NCI-H345 treated with DMSO at 0.1 percent for 48 hours (cell line): Measurements from ENCODE around the gene ANXA4.
A peak's percentile ranks its signal among the peaks of the same experiment; 100 is the strongest.

ENCODE experiments used
- DNase-seq: peaks from one replicate; lab custom pipeline; 2025; ENCODE audit not compliant: unreplicated experiment; lab: John Stamatoyannopoulos, UW

Gene ANXA4

DNA sequence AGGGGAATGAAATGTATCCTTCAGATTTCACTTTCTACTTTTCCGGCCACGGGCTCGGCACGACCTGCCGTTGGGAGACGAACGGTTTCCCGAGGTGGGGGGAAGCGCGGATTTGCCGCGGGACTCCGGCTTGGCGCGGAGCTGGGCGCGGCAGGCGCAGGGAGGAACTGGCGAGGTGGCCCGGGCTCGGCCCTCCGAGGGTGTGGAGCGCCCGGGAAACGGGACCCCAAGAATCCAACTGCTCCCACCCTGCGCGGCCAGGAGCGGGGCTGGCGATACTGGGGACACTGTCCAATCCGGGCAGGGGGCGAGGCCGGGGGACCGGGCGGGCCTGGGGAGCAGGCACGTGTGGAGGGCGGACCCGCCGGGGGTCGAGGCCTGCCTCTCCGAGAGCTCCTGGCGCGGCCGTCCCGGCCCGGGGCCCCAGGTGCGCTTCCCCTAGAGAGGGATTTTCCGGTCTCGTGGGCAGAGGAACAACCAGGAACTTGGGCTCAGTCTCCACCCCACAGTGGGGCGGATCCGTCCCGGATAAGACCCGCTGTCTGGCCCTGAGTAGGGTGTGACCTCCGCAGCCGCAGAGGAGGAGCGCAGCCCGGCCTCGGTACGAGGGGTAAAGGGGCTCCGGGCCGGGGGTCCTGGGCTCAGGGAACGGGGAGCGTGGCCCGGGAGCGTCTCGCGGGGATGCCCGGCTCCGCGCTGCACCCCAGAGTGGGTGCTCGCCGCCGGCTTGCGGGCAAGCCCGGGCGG lies at the start of gene ANXA4:
ANXA4 (plus strand) TSS at position 560 of the 747 bp plus-strand sequence. CDS start 39,432 bp downstream, outside the sequence.
- peak; percentile 12 for DNase-seq

DNA sequence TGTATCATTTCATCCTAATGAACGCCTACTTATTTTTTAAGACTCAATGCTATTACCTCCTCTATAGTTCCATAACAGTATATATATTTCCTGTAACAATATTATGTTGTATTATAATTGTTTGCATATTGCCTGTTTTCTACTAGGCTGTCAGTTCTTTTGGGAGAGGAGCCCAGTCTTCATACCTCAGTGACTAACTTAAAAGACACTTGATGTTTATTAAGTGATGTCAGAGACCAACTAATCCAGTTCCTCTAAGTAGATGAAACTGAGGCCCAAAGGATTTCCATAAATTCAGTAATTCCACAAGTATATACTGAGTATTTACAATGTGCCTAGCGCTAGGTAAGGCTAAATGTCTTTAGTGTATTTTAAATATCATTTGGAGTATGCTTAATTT lies 49.5 kb upstream of the ANXA4 start:
- no peak for DNase-seq

DNA sequence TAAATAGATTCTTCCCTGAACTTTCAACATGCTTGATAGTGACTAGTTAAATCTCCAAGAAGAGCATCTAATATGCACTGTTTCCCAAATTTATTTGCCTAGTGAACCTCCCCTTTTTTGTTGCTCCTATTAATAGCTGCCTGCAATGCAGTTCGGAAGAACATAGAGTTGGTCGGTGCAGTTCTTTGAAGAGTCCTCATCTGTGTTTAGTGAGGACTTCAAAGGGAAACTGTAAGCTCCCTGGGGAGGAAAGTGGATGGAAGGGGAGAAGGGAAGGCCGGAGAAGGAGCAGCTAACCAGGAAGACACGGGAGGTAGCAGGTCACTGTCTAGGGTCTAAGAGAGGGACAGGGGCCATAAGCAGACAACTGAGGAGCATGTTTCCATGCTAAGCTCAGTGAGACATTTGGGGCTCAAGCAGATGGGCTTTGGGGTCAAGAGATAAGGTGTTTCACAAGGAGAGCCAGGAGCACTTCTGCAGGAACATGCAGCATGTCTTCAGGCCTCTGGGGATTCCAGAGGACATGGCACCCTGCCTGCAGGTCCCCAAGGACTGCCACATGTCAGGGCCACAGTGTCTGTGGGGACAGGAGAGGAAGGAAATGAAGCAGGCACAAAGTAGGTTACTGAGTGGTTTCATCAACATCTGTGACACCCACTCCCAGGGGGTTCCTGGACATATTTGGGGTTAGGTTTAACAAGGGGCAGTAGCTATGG lies 48.7 kb upstream of the ANXA4 start:
- DNase-seq, result no peak

DNA sequence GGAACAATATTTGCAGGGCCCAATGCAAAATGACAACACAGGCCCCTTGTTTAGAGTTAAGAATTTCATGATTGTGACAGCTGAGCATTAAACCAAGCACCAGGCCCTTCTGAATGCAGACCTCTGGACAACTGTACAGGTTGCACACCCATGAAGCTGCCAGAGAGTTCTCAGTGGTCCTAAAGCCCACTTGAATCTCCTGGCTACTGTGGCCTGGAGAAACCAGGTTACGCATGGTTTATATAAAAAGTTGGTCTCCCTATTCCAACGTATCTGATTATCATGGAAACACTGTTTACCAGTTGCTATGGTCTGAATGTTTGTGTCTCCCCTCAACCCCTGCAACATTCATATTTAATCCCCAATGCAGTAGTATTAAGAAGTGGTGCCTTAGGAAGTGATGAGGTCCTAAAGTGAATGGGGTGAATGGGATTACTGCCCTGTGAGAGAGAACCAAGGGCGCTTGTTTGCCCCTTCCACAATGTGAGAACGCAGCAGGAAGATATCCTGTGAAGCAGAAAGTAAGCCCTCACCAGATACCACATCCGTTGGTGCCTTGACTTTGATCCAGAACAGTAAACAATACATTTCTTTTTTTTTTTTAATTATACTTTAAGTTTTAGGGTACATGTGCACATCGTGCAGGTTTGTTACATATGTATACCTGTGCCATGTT lies 48.0 kb upstream of the ANXA4 start:
- DNase-seq, result no peak

DNA sequence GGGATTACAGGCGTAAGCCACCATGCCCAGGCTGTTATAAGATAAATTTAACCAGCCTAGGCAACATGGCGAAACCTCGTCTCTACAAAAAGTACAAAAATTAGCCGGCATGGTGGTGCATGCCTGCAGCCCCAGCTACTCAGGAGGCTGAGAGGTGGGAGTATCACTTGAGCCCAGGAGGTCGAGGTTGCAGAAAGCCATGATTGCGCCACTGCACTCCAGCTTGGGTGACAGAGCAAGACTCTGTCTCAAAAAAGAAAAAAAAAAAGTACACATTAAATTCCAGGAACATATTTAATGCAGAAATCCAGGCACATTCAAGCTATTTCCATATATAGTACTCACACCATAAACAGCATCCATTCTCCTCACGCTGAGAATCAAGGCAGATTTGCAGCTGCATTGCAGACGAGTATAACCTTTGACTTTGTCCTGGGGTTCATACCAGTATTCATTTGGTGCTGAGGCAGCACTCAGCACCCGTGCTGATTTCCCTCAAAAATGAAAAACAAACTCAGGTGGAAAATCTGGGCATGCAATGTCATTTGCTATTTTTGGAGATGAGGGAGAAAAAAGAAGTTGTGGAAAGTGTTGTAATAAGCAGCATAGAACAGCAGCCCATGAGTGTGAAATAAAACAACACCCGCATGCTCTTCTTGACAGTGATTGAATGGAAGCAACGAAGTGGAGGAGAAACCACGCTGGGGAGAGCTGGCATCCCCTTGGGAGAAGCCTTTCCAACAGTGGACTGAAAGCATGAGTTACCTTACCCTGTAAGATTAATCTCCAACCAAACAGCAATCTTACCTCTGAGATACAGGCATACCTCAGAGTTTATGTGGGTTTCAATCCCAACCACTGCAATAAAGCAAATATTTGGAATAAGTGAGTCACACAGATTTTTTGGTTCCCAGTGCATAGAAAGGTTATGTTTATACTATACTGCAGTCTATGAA lies 46.8 kb upstream of the ANXA4 start:
- DNase-seq, result no peak

DNA sequence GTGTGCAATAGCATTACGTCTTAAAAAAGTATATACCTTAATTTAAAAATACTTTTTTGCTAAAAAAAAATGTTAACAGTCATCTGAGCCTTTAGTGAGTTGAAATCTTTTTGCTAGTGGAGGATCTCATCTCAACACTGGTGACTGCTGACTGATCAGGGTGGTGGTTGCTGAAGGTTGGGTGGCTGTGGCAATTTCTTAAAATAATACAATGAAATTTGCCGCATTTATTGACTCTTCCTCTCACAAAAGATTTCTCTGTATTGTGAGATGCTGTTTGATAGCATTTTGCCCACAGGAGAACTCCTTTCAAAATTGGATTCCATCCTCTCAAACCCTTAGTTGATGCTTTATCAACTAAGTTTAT lies 46.1 kb upstream of the ANXA4 start:
- no peak for DNase-seq

DNA sequence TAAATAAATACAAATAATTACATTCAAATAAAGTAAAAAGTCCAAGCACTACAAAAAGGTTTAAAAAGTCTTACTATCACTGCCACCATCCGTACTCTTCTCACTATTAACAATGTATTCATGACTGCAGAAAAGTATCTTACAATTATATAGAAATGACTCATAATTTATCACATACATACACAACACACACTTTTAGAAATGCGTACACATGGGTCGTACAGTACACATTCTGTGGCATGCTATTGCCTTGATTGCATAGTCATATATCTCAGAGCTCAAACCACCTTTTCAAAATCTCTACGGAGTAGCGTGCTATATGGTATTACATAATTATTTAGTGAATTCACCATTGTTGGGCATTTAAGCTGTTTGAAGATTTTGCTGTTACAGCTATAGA lies 41.6 kb upstream of the ANXA4 start:
- no peak for DNase-seq

DNA sequence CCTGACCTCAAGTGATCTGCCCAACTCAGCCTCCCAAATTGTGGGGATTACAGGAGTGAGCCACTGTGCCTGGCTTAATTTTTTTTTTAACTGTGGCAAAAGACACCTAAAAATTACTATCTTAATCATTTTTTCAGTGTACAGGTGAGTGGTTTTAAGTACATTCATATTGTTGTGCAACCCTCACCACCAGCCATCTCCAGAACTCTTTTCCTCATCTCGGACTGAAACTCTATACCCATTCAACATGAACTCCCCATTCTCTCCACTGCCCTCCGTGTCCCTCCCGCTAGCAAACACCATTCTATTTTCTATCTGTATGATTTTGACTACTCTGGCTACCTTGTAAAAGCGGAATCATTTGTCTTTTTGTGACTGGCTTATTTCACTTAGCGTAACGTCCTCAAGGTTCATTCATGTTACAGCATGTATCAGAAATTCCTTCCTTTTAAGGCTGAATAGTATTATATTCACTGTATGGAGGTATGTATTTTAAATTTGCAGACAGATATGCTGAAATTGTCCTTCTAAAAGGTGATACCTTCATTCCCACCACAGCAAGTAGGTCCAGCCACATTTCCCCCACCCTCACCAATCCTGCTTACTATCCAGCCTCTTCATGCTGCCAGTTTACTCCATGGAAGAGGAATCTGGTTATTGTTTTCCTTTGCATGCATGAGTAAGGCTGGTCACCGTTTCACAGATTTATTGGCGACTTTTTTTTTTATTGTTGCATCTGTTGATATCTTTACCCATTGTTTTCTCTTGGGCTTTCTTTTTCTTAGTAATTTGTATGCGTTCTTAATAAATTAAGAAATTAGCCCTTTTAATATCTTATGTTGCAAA lies 40.6 kb upstream of the ANXA4 start:
- DNase-seq, result no peak

DNA sequence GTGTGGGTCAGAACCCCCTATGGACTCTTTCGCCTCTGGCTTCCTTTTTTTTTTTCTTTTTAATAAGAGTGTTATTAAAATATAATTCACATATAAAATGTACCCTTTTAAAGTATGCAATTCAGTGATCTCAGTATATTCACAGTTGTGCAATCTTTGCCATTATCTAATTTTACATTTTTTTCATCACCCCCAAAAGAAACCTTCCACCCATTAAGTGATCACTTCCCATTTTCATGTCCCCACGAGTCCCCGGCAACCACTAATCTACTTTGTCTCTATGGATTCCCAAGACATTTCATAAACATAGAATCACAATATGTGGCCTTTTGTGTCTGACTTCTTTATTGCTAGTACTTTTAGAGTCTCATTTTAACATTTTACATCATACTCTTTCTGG lies 38.7 kb upstream of the ANXA4 start:
- no peak for DNase-seq

DNA sequence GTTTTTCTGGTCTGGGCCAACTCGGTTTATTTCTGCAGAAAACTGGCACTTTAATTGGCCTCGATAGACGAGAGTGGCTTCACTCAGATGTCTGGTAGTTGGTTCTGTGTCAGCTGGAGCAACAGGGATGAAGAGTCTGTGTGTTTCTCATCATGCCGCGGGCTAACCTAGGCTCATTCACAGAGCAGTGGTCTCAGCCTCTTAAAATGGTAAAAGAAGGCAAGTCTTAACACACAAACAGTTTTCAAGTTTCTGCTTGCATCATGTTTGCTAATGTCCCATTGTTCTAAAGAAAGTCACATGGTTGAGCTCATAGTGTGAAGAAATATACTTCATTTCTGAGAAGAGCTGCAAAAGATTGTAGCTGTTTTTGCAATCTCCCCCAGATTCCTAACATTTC lies 37.5 kb upstream of the ANXA4 start:
- no peak for DNase-seq

DNA sequence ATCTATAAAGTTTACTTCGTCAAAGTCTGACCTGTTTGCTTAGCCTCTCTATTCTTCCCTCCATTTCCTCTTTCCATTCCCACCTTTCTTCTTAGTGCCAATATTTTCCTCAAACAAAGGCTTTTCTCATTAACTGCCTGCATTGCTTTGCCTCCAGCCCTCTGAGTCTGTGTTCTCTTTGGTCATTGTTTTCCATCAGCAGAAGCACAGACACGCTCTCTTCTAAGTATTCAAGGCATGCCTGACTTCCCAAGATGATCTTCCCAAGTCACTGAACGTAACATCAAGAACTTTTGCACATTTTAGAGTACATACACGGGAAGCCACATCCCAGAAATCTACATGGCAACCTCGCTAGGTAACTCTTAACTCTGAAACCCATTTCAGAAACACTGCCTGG lies 32.6 kb upstream of the ANXA4 start:
- no peak for DNase-seq

DNA sequence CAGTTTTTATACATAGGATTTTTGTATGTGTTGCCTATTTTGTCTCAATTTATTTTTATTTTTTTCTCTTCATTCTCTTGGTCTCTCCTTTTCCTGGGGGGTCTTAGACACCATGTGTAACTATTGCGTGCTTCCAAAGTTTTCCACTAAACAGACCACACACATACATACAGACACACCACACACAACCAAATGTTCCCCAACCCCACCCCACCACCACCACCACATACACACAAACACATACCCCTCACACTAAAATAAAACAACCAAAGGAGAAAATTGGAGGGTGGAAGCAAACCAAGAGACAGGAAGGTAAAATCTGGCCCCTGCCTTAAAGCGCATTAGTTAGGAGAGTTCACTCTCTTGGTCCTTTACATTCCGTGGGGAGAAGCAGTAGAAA lies 30.0 kb upstream of the ANXA4 start:
- DNase-seq, result no peak

DNA sequence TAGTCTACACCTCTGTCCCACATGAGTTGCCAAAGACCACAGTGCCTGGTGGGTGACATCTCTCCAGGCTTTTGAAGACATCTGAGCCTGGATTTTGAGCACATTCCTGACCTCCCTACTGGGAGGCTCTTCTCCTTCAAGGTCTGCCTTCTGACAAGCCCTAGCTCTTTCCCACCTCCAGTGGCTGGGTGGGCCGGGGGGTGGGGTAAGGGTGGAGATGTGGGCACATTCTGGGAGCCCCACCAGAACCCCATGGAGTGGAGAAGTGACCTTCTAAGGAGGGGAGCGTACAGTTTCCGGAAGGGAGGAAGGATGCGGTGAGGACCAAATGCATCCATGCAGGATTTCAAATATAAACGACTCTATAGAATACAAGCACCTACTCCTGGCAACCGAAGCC lies 27.9 kb upstream of the ANXA4 start:
- DNase-seq, result no peak

DNA sequence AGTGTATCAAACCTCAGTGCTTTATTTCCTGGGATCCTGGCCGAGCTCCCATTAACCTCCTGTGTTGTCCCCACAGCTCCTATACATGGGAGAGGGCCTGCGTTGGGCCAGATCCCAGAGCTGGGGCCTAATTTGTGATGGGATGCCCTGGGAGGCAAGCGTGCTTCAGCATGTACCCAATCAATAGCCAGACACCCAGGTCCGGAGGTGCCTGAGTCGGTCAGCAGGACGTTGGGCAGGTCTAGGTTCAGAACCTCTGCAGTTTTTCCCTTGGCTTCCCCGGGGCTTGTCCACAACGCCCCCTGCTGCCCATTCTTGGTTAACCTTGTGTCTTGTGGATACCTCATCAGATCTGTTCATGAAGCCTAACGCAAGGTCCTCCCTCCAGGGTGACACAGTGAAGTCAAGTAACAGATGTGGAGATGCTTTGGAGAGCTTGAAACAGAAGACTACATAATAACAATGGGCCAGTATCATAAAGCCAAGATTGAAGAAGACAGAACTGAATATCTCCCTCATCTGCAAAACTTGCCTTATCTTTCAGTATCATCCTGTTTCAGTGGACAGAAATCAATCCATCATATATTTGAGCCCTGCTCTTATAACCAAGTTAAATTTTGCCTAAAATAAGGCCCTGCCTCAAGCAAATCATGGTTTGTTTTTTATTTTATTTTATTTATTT lies 27.3 kb upstream of the ANXA4 start:
- peak; percentile 17 for DNase-seq

DNA sequence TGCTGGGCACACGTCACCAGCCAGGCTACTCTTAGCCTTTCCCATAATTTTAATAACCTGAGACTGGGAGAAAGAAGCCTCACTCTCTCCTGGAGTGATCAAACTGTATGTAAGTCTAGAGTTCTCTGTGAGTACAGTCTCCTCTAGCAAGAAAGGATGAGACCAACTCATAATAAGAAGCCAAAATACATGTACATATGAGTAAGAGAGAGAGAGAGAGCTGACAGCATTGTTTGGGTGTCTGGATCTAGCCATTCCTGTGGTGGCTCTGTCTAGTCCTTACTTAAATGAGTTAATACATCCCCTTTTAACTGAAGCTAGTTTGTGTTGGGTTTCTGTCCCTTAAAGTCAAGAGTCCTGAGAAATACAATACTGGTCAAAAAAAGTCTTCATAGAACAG lies 26.0 kb upstream of the ANXA4 start:
- DNase-seq, result no peak

DNA sequence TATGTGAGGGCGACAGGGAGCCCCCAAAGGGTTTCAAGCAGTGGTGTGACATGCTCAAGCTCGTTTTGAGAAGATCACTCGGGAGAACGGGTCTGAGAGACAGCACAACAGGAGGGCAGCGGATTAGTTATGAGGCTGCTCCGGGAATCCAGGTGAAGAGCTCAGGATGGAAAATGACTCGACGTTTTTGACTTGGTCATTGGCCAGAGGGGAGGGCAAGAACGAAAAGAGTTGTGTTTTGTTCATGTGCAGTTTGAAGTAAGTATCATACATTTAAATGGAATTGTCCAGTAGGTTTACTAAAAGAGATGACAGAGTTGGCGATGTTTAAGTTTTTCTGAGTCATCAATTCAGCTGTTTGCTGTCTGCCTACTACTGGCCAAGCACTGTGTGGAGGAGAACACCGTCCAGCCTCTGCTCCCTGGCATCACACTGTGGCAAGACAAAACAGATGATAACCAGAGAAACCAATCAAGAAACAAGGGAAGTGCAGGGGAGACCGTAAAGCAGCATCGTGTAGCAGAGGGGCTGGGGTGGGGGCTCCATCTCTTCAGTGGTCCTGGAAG lies 25.3 kb upstream of the ANXA4 start:
- DNase-seq, result no peak

DNA sequence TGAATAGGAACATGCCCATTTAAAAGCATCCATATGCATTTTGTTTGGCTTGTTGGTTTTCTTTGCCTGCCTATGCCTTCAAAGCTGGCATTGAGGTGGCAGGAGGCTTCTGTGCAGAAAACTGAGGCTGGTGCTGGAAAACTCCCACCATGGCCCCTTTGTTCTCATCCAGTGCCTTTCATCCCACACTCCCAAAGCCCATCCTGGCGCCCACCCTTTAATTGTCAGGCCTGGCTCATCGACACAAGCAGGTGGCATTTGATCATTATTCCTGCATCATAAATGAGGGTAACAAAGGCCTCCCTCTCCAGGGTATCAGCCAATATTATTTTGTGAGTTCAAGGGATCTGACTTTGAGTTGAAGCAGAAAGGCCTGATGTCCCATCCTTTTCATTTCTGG lies 24.7 kb upstream of the ANXA4 start:
- DNase-seq, result no peak

DNA sequence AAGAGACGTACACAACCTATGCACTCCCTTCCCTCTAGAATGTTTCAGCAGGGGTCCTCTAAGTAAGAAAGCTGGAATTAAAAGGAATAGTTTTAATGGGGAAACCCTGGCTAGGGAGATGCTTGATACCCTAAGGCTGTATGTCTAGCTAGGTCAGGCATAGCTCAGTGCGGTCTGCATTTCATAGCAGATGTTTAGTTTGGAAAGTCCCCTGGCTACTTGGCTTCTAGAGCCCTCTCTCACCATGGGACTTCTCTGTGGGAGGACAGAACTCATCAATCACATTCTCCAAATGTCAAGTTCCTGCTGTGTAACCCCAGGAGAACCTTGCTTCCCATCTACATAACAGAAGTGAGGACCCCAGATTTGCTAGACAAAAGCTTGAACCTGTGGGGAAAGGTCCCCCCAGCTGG lies 24.1 kb upstream of the ANXA4 start:
- no peak for DNase-seq

DNA sequence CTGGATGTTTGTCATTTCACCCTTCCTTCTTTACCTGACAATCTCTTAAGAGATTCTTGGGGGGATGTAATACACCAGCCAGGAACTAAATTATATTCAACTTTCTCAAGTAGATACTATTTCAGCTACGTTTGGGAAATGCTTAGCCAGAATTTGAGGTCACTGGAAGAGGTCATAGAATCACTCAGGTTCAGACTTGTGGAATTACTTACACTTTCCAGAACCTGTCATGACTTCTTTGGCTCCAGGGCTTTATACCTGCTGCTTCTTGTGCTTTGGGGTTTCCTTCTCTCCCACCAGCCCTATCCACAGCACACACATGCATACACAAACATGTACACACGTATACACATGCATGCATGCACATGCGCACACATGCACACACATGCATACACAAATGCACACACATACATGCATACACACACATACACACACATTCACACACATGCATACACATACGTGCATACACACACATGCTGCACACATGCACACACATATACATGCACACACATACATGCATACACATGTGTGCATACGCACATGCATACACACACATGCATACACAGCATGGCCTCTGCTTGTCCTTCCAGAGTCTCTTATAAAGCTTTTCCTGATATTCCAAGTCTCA lies 23.5 kb upstream of the ANXA4 start:
- DNase-seq, result no peak
